CD4-positive, alpha-beta T cell treated with Interleukin-15 for 1 hour (primary cell): Measurements from ENCODE around the gene GRAP.
"Not testable (repeated sequence)": the region's sequence is repeated elsewhere in the genome, so short reads cannot be mapped to it uniquely, and the experiment has no call there.

Experiments
- DNase-seq: peaks from one replicate; pipeline ENCODE4 v3.0.0-alpha.2; 2020

Gene GRAP

GRCh38 chr17:19046782-19047375 is at the start of gene GRAP:
GRAP (minus strand) TSS chr17:19046957; CDS start chr17:19046926, 31 bp downstream.
- DNase-seq, result not testable (repeated sequence)

DNA sequence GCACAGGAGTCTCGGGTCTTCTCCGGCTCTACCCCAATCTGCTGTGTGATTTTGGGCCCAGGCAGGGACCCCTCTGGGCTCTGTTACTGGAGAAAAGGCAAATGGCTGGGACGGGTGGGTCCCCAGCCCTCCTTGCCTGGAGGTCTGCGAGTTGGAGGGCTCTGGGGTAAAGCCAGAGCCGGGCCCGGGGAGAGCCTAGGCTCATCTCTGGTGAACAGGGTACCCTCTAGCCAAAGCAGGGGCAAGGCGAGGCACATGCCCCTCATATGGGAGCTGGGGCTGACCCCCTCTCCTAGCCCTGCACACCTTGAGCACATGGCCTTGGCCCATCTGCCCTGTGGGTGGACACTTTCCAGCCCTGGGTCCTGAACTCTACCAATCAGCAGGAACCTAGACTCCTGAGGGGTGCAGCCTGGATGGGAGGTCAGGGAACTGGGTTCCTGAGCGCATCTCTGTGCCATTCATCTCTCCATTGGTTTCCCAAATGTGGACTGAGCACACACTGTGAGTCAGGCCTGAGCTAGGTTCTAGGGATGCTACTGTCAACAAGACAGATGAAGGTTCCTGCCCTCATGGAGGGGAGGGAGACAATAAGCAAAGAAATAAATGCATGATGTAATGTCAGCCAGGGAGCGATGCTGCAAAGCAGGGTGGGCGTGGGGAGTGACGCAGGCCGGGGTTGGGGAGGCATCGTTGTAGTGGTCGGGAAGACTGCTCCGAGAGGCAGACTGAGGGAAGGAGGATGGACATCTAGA is 47.1 kb upstream of the GRAP start:
- not testable (repeated sequence) for DNase-seq

DNA sequence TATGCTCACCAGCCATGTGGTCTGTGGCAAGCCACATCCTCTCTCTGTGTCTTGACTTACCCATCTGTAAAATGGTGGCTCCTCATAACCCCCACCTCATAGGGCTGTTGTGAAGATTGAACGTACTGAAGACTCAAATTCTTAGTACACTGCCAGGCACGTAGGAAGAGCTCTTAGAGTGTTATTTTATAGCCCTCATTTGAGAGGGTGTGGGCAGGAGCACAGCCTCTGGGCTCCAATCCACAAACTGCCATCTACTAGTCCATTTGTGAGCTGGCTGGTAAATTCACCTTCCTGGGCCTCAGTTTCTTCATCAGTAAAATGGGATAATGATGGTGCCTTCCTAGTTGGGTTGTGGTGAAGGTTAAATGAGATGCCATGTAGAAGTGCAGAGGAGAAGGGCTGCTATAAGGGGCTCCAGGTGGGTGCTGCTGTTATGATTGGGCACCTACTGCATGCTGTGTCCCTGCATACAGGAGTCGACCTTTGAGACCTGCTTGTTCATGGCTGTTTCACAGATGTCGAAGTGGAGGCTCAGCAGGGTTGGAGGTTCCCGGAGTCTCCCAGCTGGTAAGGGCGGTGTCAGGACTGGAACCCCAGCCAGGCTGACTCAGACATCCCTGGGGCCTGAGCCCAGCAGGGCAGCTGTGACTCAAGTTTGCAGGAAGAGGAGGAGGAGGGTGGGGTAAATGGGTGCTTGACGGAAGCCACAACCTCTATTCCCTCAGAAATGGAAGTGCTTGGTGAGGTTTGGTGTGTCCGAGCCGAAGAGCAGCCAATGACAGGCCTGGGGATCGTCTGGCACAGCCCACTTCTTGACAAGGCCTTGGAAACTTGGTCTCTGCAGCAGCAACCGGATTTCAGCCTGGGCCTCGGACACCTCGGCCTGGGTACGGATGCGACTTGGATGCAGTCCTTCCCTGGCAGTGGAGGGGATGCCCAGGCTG is 46.3 kb upstream of the GRAP start:
- DNase-seq, result peak; percentile 5

DNA sequence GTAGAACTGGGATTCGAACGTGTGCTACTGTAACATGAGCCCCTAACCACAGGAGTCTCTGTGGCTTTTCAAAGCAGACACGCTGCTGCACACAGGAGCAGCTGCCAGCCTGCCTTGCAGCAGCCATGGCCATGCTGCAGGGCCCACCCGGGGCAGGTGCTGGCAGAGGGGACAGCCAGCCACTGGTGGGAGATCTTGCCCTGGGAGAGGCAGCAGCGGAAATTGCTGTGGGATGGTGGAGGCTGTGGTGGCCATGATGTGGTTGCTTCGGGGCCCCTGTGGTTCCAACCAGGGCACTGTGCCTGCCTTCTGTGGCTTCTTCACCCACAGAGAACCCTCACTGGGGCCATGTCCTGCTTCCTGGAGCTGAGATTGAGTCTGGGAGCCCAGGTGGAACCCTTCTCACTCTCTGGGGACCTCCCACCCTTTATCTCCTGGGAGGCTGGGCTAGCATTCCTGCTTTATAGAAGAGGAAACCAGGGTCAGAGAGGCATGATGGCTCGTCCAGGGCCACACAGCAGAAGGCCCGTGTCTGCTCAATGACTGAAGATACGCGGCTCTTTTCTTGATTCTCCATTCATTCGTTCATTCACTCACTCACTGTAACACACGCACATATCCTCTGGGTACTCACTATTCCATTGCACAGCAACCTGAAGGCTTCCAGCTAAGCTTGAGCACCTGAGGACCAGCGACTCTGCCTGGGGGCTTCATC is 43.5 kb upstream of the GRAP start:
- not testable (repeated sequence) for DNase-seq

- DNase-seq, result not testable (repeated sequence)
Observed at GRCh38 chr17:19088804-19089685, 42.3 kb upstream of the GRAP start.

DNA sequence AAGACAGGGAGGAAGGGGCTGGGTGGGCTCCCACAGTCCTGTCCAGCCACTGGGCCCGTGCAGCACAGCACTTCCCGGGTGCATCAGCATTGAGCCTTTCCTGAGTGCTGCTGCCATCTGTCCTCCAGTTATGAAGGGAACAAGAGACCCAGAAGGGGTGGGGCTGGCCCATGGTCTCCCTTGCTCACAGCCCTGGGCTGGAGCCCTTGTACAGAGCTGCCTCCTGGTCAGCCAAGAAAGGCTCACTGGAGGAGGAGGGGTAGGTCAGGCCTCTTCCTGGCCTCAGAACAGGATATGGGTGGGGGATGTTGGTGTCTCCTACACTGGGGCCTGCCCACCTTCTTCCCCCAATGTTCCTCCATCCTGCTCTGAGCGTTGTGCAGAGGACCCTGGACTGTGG is 30.6 kb upstream of the GRAP start:
- not testable (repeated sequence) for DNase-seq

- not testable (repeated sequence) for DNase-seq
Observed at GRCh38 chr17:19076398-19077192, 29.8 kb upstream of the GRAP start.

DNA sequence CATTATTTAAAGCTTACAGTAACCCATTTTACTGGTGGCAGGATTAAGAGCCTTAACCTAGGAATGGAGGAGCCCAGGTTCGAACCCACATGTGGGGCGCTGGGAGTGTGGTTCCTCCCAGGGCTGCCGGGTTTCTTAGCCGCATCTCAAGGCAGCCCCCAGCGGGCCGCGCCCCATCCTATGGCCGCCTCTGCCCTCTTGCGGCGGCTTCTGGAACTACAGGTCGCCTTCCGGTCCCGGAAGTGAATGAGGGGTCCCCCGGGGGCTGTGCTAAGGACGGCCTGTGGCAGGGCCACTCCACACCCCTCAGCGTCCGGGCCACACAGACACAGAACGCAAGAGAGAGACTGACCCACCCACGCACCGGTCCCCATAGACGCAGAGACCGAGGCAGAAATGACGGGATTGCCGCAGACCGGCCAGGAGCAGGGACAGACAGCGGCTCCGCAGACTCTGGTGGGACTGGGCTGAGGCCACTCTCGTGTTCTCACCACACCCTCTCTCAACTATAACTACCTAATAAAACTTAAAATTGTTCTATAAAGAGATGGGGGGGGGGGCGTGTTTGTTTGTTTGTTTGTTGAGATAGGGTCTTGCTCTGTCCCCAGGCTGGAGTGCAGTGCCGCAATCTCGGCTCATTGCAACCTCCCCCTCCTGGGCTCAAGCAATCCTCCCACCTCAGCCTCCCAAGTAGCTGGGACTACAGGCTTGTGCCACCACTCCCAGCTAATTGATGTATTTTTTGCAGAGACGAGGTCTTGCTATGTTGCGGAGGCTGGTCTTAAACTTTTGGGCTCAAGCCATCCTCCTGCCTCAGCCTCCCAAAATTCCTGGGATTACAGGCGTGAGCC is 23.8 kb upstream of the GRAP start:
- not testable (repeated sequence) for DNase-seq

GRCh38 chr17:19064378-19064777 is 17.6 kb upstream of the GRAP start:
- DNase-seq, result not testable (repeated sequence)

- DNase-seq, result peak; percentile 88
Observed at GRCh38 chr17:19063326-19063956, 16.7 kb upstream of the GRAP start.

GRCh38 chr17:19062718-19063325 is 16.1 kb upstream of the GRAP start:
- not testable (repeated sequence) for DNase-seq

- peak; percentile 84 for DNase-seq
Observed at GRCh38 chr17:19062009-19062717, 15.4 kb upstream of the GRAP start.

GRCh38 chr17:19055447-19055846 is 8.7 kb upstream of the GRAP start:
- not testable (repeated sequence) for DNase-seq

DNA sequence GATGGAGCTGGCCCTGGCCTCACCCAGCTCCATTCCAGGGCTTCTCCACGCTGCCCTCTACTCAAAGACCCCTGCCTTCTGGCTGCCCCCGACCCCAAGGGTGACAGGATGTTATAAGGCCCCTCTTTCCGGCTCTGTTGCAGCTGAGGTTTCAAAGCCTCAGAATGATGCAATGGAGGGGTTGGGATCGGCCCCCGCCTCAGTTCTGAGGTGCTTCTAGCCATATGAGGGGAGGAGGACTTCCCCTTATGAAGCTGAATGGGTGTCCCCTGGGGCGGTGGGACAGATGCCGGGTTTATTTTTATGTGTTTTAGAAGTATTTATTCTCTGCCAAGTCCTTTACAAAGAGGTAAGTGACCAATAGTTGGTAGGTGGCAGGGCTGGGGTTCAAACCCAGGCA is 2.1 kb upstream of the GRAP start:
- DNase-seq, result peak; percentile 9

DNA sequence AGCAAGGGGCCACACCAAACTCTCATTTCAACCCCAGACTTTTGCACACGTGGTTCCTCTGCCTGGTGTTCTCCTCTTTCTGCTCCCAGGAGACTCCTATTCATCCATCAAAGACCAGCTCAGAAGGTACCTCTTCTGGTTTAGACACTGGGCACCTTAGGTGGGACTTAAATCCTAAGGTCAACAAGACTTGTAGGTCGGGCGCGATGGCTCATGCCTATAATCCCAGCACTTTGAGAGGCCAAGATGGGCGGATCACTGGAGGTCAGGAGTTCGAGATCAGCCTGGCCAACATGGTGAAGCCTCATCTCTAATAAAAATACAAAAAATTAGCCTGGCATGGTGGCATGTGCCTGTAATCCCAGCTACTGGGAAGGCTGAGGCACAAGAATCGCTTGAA is 753 bp upstream of the GRAP start:
- not testable (repeated sequence) for DNase-seq

DNA sequence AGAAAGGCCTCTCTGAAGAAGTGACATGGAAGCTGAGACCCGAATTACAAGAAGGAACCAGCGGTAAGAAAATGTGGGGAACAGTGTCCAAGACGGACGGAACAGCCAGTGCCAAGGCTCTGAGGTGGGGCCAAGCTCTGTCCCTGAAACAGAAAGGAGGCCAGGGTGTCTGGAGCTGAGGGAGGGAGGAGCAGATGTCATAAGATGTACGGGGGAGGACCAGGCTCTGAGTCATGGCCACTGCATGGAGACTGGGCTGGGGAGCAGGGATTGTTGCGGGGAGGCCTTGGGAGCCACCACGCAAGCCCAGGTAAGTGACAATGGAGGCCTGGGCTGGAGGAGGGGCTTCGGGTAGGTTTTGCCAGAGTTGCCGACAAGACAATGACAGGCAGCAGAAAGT is 2.1 kb downstream of the GRAP start:
- DNase-seq, result not testable (repeated sequence)

GRCh38 chr17:19043032-19043431 is 3.7 kb downstream of the GRAP start:
- DNase-seq, result not testable (repeated sequence)

DNA sequence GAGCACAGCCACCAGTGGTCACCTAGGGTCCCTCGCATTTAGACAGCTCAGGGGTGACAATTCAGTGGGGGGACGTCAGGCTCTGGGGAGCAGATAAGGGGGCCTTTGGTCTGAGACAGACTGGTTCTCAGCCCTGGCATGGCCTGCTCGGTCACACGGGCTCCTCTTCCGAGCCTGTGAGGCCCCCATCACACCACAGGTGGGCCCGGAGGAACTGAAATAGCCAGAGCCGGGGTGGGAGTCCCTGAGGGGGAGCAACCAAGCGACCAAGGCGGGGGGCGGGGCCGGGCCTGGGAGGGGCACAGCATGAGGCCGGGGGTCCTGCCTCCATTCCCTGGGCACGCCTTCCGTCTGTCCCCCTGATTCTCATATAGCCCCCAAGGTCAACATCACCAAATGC is 4.4 kb downstream of the GRAP start:
- not testable (repeated sequence) for DNase-seq
